ENCODE data around the gene CTNNA3. TPM values are rescaled to one million over a fixed set of nuclear protein-coding genes. Genes with fewer than 3 reads are reported as not detected.

Gene CTNNA3
- polyA plus RNA-seq, 1 donor from 2014 or later, result 0.14 TPM

- Histone ChIP-seq H3K9me2 (ENCODE audit: insufficient read depth, low read length) (no peaks in the 10 kb centered on the region), H3K9ac (ENCODE audit: low read length) (no peak overlapping the region), H3K27me3 (ENCODE audit: insufficient read depth, low read depth, low read length) (no peaks in the 10 kb centered on the region), H3K9me3 (ENCODE audit: low read length) (no peaks in the 10 kb centered on the region), H4K20me1 (ENCODE audit: insufficient read depth) (no peaks in the 10 kb centered on the region), H3K79me2 (replicated peaks; ENCODE audit: insufficient read depth, low read length) (no peaks in the 10 kb centered on the region), H3K4me2 (ENCODE audit: low read length) (no peak overlapping the region), H3K4me3 (ENCODE audit: low read length) (no peak overlapping the region), H3K36me3 (ENCODE audit: insufficient read depth, low read length) (no peaks in the 10 kb centered on the region), H3F3A (ENCODE audit: insufficient read depth, low read length, poor library complexity, severe bottlenecking) (no peaks in the 10 kb centered on the region), H3K27ac (ENCODE audit: low read length) (no peak overlapping the region), H2AFZ (ENCODE audit: low read depth, low read length) (no peak overlapping the region)
- no peak for TF ChIP-seq EZH2 (IDR thresholded peaks at IDR 0.05; ENCODE audit: borderline replicate concordance, insufficient read depth, low read length, poor library complexity, severe bottlenecking)
Measured at GRCh38 chr10:67088036-67088435, 608.0 kb downstream of the CTNNA3 start.

GRCh38 chr10:67087135-67087425 lies 608.9 kb downstream of the CTNNA3 start:
- no peaks in the 10 kb centered on the region for H3K79me2 ChIP-seq (replicated peaks; ENCODE audit: insufficient read depth, low read length)
- H3K27ac ChIP-seq (ENCODE audit: low read length), result no peak overlapping the region
- H2AFZ ChIP-seq (ENCODE audit: low read depth, low read length), result no peak overlapping the region
- H3K4me3 ChIP-seq (ENCODE audit: low read length), result no peak overlapping the region
- no peaks in the 10 kb centered on the region for H3K9me3 ChIP-seq (ENCODE audit: low read length)
- no peak overlapping the region for H3K9ac ChIP-seq (ENCODE audit: low read length)
- no peaks in the 10 kb centered on the region for H3F3A ChIP-seq (ENCODE audit: insufficient read depth, low read length, poor library complexity, severe bottlenecking)
- no peaks in the 10 kb centered on the region for H3K9me2 ChIP-seq (ENCODE audit: insufficient read depth, low read length)
- H3K27me3 ChIP-seq (ENCODE audit: insufficient read depth, low read depth, low read length), result no peaks in the 10 kb centered on the region
- no peaks in the 10 kb centered on the region for H4K20me1 ChIP-seq (ENCODE audit: insufficient read depth)
- TF ChIP-seq SMC3 (conservative IDR thresholded peaks at IDR 0.05; ENCODE audit: poor library complexity), result no peak
- no peak for TF ChIP-seq RAD21 (conservative IDR thresholded peaks at IDR 0.05)
- TF ChIP-seq REST (IDR thresholded peaks at IDR 0.05; ENCODE audit: borderline replicate concordance), result no peak
- TF ChIP-seq EZH2 (IDR thresholded peaks at IDR 0.05; ENCODE audit: borderline replicate concordance, insufficient read depth, low read length, poor library complexity, severe bottlenecking), result no peak
- no peak for TF ChIP-seq CTCF (IDR thresholded peaks at IDR 0.05; ENCODE audit: poor library complexity, severe bottlenecking)
- no peak for TF ChIP-seq MXI1 (conservative IDR thresholded peaks at IDR 0.05; ENCODE audit: poor library complexity, severe bottlenecking)
- no peak for TF ChIP-seq TAF1 (IDR thresholded peaks at IDR 0.05; ENCODE audit: low read depth)
- no peak for TF ChIP-seq POLR2AphosphoS5 (IDR thresholded peaks at IDR 0.05)
- no peak for TF ChIP-seq EP300 (conservative IDR thresholded peaks at IDR 0.05; ENCODE audit: poor library complexity, severe bottlenecking)
- no peaks in the 10 kb centered on the region for H3K36me3 ChIP-seq (ENCODE audit: insufficient read depth, low read length)
- H3K4me2 ChIP-seq (ENCODE audit: low read length), result no peak overlapping the region
